Osteocyte (in vitro differentiated cells): ENCODE measurements around the gene FAM227B. TPM values are rescaled to one million over a fixed set of nuclear protein-coding genes. Genes with fewer than 3 reads are reported as not detected.

Experiments used
- DNase-seq: peaks from one replicate; pipeline ENCODE4 v3.0.0; 2021; ENCODE audit warnings: mixed read lengths; ENCODE audit not compliant: unreplicated experiment; ENCODE audit errors: extremely low spot score
- H3K27ac Mint-ChIP-seq: one replicate; pipeline ENCODE4 v1.8.0; 2021; ENCODE audit warnings: mild to moderate bottlenecking, mixed read lengths; ENCODE audit not compliant: unreplicated experiment
- H3K27me3 Mint-ChIP-seq: one replicate; pipeline ENCODE4 v1.8.0; 2021; ENCODE audit warnings: mixed read lengths; ENCODE audit not compliant: unreplicated experiment
- H3K36me3 Mint-ChIP-seq: one replicate; pipeline ENCODE4 v1.8.0; 2021; ENCODE audit warnings: mixed read lengths; ENCODE audit not compliant: unreplicated experiment
- H3K4me1 Mint-ChIP-seq: one replicate; pipeline ENCODE4 v1.8.0; 2021; ENCODE audit warnings: mixed read lengths; ENCODE audit not compliant: unreplicated experiment
- H3K4me3 Mint-ChIP-seq: one replicate; pipeline ENCODE4 v1.8.0; 2021; ENCODE audit warnings: mild to moderate bottlenecking, moderate library complexity, mixed read lengths; ENCODE audit not compliant: unreplicated experiment
- H3K9me3 Mint-ChIP-seq: one replicate; pipeline ENCODE4 v1.8.0; 2021; ENCODE audit warnings: mixed read lengths; ENCODE audit not compliant: unreplicated experiment
- total RNA-seq: library from RNA; stranded (reverse); gene quantifications from 2 replicates; pipeline ENCODE4 v1.2.1, GENCODE V29; 2021
- TF ChIP-seq, protein P1 (sequence below): fragments of 200-600 bp; sonication (generic); IDR thresholded peaks from 2 replicates; pipeline ENCODE4 v1.5.0; 2021; ENCODE audit warnings: antibody characterized with exemption, mild to moderate bottlenecking, moderate library complexity

The FAM227B gene
- total RNA-seq, 1 donor from 2014 or later, result 3.0 TPM

DNA sequence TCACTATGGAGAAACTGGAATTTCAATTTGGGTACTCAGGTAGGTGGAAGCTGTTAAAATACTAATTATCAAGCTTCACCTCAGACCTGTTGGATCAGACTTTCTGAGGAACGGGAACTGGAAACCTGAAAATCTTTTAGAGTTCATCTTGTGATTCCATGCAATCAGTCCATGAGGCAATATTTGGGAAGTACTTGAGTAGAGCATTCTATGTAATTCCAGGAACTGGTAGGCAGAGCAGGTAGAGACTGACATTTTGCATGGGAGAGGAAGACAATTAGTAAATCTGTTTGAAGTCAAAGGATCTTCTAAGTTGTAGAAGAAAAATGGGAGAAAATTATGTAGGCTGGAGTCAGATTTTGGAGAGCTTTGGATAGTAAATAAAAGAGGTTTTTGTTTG lies 154.5 kb downstream of the FAM227B start:
- Mint-ChIP-seq H3K4me1 (peaks cover 13% of the 10 kb centered on the region), H3K9me3 (no peaks in the 10 kb centered on the region), H3K4me3 (no peak overlapping the region), H3K36me3 (no peaks in the 10 kb centered on the region), H3K27me3 (no peaks in the 10 kb centered on the region), H3K27ac (no peak overlapping the region)
- DNase-seq, result no peak
- TF ChIP-seq, protein P1, sequence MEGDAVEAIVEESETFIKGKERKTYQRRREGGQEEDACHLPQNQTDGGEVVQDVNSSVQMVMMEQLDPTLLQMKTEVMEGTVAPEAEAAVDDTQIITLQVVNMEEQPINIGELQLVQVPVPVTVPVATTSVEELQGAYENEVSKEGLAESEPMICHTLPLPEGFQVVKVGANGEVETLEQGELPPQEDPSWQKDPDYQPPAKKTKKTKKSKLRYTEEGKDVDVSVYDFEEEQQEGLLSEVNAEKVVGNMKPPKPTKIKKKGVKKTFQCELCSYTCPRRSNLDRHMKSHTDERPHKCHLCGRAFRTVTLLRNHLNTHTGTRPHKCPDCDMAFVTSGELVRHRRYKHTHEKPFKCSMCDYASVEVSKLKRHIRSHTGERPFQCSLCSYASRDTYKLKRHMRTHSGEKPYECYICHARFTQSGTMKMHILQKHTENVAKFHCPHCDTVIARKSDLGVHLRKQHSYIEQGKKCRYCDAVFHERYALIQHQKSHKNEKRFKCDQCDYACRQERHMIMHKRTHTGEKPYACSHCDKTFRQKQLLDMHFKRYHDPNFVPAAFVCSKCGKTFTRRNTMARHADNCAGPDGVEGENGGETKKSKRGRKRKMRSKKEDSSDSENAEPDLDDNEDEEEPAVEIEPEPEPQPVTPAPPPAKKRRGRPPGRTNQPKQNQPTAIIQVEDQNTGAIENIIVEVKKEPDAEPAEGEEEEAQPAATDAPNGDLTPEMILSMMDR, result no peak

DNA sequence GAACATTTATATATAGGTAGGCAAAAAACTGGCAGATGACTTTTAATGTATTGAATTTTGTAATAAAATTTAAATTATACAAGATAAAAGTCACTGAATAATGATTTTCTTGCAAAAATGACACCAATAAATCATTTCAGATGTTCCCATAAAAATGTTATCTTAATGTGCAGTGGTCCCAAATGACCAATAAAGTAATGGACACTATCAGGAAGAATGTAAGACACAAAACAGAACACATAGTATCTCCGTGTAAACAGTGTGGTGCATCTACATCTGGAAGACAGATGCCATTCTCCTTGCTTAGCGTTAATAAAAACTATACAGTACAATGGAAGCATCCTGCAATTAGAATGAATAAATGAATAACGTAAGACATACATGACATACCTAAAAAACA lies 156.1 kb downstream of the FAM227B start:
- Mint-ChIP-seq H3K4me1 (peaks cover 28% of the 10 kb centered on the region), H3K36me3 (no peaks in the 10 kb centered on the region), H3K9me3 (no peaks in the 10 kb centered on the region), H3K27ac (no peak overlapping the region), H3K4me3 (no peak overlapping the region), H3K27me3 (peaks cover 3% of the 10 kb centered on the region)
- TF ChIP-seq, protein P1, result no peak
- no peak for DNase-seq

DNA sequence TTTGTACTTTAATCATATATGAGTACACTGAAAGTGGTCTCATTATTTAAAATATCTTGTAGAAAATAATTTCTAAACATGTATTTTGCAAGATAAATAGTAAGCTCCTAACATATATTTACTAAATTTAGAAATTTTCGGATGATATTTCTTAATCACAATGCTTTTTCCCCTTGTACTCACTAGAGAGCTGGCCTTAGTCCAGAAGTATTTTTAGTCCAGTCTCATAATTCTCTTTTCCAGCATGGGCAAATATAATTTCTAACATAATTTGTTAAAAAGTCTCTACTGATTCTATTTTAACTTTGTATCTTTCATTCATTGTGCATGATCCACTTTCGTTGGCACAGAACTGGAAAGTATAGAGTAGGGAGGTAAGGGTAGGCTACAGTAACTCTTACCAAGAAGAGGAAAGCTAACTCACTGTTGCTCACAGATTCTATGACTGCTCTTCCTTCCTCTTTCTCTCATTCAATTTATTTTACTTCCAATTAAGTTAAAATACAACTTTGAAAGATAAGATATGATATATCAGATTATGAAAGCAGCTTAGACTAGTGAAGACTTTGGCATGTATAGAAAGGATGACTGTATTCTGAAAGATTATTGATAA lies 158.3 kb downstream of the FAM227B start:
- DNase-seq, result no peak
- H3K36me3 Mint-ChIP-seq, result no peaks in the 10 kb centered on the region
- peaks cover 13% of the 10 kb centered on the region for H3K27me3 Mint-ChIP-seq
- H3K4me3 Mint-ChIP-seq, result no peak overlapping the region
- H3K9me3 Mint-ChIP-seq, result no peaks in the 10 kb centered on the region
- TF ChIP-seq, protein P1, result no peak
- H3K27ac Mint-ChIP-seq, result no peak overlapping the region
- H3K4me1 Mint-ChIP-seq, result peaks cover 23% of the 10 kb centered on the region

DNA sequence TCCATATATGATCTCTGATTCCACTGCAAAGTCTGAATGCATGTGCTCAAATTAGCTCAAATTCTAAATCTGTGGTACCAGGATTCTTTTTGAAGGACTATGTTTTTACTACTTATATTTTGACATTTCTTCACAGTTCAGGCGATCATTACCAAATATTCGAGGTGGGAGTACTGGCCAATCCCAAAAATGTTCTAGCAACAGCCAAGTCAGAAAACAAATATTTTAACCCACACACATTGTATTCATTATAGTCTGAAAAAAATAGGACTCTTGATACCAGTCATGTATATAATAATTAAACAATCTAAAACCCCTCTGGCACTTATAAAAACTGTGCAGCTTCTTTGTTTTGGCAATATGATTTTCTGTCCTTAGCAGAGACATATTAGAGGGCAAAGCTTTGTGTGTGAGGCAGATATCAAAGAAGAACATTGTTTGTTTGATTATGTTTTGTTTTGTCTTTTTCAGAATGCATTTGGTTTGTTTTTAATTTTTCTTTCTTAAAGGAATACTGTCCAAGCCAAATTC lies 160.1 kb downstream of the FAM227B start:
- TF ChIP-seq, protein P1, result no peak
- Mint-ChIP-seq H3K4me3 (no peak overlapping the region), H3K9me3 (no peaks in the 10 kb centered on the region), H3K27me3 (peaks cover 23% of the 10 kb centered on the region), H3K4me1 (peaks cover 15% of the 10 kb centered on the region), H3K27ac (no peak overlapping the region), H3K36me3 (no peaks in the 10 kb centered on the region)
- no peak for DNase-seq

DNA sequence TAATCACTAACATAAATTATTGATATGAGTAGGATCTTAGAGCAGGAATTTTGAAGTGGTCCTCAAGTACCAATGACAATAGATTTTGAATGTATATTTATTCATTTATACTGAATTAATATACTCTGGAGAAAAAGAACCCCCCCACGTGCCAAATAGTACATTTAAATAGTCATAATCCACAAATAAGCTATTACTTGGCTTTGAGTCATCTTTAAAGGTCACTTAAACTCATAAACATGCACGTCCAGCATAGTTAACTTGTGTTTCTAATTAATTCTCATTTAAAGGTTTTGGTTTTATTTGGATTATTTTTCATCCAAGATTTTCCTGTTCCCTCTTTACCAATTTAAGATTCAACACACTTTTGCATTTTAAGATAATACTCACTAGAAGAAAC lies 162.5 kb downstream of the FAM227B start:
- DNase-seq, result no peak
- no peak overlapping the region for H3K27ac Mint-ChIP-seq
- H3K9me3 Mint-ChIP-seq, result no peaks in the 10 kb centered on the region
- H3K4me1 Mint-ChIP-seq, result peaks cover 15% of the 10 kb centered on the region
- TF ChIP-seq, protein P1, result no peak
- H3K27me3 Mint-ChIP-seq, result peaks cover 27% of the 10 kb centered on the region
- H3K36me3 Mint-ChIP-seq, result no peaks in the 10 kb centered on the region
- no peak overlapping the region for H3K4me3 Mint-ChIP-seq
